GM08714 (cell line): ENCODE data around the gene PLAGL1.
"Not testable (repeated sequence)": the region's sequence is repeated elsewhere in the genome, so short reads cannot be mapped to it uniquely, and the experiment has no call there.

Source experiments
- H3K4me3 ChIP-seq: fragments of 200-500 bp; sonication (Bioruptor generic); 2 replicates; pipeline ENCODE4 v1.5.1; 2014; ENCODE audit warnings: mild to moderate bottlenecking, low read length, inconsistent platforms
- ZNF274 ChIP-seq: IDR thresholded peaks from 2 replicates; pipeline ENCODE4 v1.6.1; 2012; ENCODE audit warnings: mild to moderate bottlenecking, low read depth, low read length

Gene PLAGL1, protein sequence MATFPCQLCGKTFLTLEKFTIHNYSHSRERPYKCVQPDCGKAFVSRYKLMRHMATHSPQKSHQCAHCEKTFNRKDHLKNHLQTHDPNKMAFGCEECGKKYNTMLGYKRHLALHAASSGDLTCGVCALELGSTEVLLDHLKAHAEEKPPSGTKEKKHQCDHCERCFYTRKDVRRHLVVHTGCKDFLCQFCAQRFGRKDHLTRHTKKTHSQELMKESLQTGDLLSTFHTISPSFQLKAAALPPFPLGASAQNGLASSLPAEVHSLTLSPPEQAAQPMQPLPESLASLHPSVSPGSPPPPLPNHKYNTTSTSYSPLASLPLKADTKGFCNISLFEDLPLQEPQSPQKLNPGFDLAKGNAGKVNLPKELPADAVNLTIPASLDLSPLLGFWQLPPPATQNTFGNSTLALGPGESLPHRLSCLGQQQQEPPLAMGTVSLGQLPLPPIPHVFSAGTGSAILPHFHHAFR

DNA sequence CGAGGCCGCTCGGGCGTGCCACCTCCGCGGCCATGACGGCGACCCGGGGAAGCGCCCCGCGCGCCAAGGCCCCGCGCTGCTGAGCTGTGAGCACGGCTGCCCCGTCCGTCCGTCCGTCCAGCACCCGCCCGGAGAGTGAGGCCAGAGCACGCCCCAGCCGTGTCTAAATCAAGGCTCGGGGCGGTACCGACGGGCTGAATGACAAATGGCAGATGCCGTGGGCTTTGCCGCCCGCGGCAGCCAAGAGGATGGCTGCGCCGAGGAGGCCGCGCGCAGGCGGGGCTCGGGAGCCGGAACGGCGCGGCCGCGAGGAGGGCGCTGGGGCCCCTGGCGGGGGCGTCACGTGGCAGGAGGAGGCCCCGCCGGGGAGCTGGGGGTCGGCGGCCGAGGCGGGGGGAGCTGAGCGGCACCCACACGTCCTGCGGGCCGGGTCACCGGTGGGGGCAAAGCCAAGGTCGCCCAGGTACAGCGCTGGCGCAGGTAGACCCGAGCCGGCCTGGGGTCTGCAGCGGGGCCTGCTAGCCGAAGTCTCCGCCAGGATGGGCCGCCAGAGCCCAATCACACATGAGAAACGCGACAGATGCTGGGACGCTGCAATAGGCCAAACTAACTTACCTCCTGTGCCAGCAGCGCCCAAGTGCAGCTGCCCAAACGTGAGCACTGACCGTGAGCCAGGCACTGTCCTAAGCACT is at the start of gene PLAGL1:
TSS of gene PLAGL1 (minus strand) at position 140 of the 692 bp plus-strand sequence. CDS start 60,123 bp downstream, outside the sequence.
- peak within 1 kb of the TSS; percentile 89 for H3K4me3 ChIP-seq
- no peak for TF ChIP-seq ZNF274

DNA sequence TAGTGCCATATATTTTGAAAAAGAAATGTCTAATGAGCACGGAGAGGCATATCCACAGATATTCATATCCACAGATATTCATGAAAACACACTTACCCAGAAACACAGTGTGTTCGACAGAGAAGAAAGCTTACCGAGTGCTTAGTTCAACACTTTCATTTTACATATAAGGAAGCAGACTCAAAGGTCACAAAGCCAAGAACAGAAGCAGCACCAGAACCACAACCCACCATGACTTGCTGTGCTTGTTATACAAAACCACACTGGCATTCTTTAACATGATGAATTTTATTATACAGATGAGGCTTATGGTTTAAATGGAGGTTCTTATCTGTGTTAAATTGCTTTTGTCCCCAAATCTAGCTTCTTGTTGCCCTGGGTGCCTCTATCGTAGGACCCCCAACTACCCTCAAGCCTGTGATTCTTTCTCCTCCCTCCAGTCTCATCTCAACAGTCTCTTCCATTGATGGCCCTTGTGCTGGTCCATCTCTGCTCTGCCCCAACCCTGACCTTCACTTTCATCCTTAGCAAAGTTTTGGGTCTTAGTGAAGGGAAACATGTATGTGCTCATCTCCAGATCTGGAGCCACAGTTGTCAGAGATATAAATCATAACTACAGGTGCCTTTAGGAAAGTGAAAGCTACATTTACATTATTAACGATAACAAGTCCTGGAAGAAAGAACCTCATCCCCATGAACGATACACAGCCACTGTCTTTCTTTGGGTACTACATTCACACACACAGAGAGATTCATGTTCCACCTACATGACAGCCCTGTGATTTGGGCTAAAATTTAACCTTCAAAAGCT is 47.3 kb upstream of the PLAGL1 start:
- H3K4me3 ChIP-seq: peak overlapping the region; percentile 72
- no peak for TF ChIP-seq ZNF274

GRCh38 chr6:144053601-144054000 is 45.5 kb upstream of the PLAGL1 start:
- no peak overlapping the region for H3K4me3 ChIP-seq
- no peak for TF ChIP-seq ZNF274

DNA sequence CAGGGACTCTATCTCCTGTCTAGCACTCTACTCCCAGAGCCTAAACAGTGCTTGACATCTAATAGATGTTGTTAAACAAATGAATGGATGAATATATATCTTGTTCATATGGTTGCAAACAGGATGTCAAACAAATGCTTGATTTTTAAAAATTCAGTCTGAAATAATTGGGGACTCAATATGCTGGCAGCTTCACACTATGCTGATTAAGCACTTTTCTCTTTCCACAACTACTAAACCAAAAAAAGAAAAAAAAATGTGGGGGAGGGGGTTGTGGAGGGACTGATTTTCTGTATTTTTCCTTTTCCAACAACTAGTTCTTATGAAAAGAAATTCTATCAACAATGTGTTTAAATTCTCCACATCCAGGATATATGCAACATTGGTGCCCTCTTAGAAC is 44.4 kb upstream of the PLAGL1 start:
- H3K4me3 ChIP-seq: no peak overlapping the region
- no peak for TF ChIP-seq ZNF274

DNA sequence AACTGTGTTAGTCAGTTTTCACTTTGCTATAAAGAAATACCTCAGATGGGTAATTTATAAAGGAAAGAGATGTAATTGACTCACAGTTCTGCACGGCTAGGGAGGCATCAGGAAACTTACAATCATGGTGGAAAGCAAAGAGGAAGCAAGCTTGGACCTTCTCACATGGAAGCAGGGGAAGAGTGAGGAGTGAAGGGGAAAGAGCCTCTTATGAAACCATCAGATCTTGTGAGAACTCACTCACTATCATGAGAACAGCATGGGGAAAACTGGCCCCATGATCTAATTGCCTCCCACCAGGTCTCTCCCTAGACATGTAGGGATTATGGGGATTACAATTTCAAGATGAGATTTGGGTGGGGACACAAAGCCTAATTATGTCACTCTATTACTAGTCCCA is 41.3 kb upstream of the PLAGL1 start:
- H3K4me3 ChIP-seq: no peak overlapping the region
- no peak for TF ChIP-seq ZNF274

- TF ChIP-seq ZNF274: no peak
- H3K4me3 ChIP-seq: no peak overlapping the region
Measured at GRCh38 chr6:144047688-144048087, 39.6 kb upstream of the PLAGL1 start.

GRCh38 chr6:144046672-144047071 is 38.6 kb upstream of the PLAGL1 start:
- H3K4me3 ChIP-seq: not testable (repeated sequence)

GRCh38 chr6:144044989-144045388 is 36.9 kb upstream of the PLAGL1 start:
- H3K4me3 ChIP-seq: not testable (repeated sequence)

DNA sequence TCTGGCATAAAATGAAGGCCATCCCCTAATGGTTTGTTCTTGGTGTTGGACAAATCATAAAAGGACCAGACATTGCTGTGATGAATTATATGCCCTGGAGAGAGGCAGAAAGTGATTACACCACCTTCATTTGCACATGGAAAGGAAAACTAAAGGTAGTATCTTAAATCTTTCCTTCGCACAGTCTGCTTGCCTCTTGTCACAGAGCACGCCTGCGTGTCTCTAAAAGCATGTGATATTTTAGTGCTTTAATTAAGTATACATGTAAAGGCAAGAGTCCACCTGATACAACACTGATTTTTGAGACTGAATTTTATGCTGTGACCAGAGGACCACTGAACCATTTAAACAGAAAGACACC is 28.8 kb upstream of the PLAGL1 start:
- H3K4me3 ChIP-seq: no peak overlapping the region
- TF ChIP-seq ZNF274: no peak

DNA sequence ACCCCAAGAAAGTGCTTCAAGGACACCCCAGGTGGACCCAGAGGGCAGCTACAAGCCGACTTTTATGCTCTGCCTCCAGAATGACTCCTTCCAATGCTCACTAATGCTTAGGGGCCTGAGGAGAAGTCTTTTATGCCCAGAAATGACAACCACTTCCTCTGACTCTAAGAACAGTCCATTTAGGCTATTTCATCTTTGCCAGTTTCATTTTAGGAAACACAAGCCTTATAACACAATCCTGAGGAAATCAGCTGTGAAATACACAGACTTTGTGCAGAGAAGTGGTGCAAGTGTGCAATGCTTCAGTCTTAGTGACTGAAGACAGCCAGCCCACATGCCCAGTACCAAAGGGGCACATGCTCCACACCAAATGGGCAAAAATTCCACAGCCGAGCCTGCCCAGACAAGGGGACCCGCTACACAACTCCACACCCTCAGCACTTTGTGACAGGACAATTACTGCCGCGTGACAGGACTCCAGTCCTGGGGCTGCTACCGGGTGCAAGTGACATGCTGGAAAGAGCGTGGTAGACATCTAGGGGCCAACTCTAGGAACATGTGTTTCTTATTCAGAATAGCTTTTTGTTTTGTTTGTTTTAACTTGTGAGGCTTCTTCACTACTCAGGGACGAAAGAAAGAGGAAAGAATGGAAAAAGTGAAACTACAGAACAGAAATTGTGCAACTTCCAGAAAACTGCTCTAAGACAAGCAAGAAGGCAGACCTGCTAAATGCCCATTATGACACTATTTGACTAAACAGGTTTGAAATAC is 28.2 kb upstream of the PLAGL1 start:
- no peak for TF ChIP-seq ZNF274
- peak overlapping the region; percentile 33; the same call in 1 of the 2 replicates for H3K4me3 ChIP-seq

- no peak overlapping the region for H3K4me3 ChIP-seq
- TF ChIP-seq ZNF274: no peak
Measured at GRCh38 chr6:144035416-144035815, 27.4 kb upstream of the PLAGL1 start.

DNA sequence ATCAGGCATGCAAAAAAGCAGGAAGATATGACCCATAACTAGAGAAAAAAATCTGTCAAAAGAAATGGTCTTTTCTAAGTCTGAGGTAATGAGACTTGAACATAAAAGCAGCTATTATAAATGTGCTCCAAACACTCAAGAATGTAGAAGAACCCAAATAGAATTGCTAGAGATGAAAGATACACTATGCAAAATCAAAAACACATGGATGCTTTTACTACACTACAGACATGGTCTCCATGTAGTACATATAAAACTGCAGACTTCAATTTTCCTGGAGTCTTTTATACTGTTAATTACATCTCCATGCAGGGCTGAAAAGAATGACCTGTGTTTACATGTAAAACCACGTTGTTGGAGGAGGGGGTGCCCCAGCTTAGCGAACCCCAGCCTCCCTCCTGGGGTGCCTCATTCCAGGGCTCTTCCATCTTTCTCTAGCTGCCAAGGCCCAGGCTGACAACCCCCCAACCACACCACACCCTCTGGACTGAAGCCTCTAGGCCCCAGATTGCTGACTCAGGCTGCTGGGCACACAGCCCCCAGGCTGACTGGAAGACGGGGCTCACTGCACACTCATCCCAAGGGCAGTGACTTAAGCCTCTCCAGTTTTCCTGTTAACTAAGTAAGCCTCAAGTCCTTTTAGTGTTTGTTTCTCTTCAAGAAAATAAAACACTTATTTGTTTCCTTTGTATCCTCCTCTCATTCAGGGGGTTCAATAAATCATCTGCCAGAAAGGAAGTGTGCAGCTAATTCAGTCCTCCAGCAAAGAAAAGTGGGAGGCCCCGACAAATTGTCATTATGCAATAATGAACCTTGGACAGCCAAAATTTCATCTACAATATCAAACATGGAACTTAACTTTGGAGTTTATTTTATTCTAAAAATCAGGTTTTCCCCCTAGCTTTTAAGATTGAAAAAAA is 26.0 kb upstream of the PLAGL1 start:
- TF ChIP-seq ZNF274: no peak
- H3K4me3 ChIP-seq: no peak overlapping the region

DNA sequence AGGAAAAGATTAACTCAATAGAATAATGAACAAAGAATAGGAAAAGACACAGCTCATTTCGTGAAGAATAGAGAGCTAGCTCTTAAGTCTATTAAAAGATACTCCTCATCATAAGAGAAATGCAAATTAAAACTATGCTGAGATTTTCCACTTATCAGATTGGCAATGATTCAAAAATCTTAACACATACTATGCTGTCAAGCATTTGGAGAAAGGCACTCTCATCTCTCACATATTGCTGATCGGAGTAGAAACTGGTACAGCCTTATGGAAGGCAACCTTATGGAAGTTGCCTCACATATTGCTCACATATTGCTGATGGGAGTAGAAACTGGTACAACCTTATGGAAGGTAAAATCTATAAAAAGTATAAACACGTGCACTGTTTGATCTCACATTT is 21.4 kb upstream of the PLAGL1 start:
- no peak for TF ChIP-seq ZNF274
- H3K4me3 ChIP-seq: no peak overlapping the region
